GM19463 (cell line): Measurements from ENCODE around the gene CAMK2G.
A peak's percentile ranks its signal among the peaks of the same experiment; 100 is the strongest.
"Not testable (repeated sequence)": the region's sequence is repeated elsewhere in the genome, so short reads cannot be mapped to it uniquely, and the experiment has no call there.

Experiments
- ATAC-seq: cut with Tn5 transposase; IDR thresholded peaks from one replicate; pipeline ENCODE4 v1.9.1; 2021; ENCODE audit warnings: mild to moderate bottlenecking, moderate library complexity; ENCODE audit not compliant: unreplicated experiment

Gene CAMK2G

GRCh38 chr10:73797324-73798025 is 76.9 kb downstream of the CAMK2G start:
- no peak for ATAC-seq

GRCh38 chr10:73796766-73797165 is 77.6 kb downstream of the CAMK2G start:
- no peak for ATAC-seq

GRCh38 chr10:73796035-73796434 is 78.3 kb downstream of the CAMK2G start:
- not testable (repeated sequence) for ATAC-seq

GRCh38 chr10:73795491-73795890 is 78.9 kb downstream of the CAMK2G start:
- ATAC-seq = not testable (repeated sequence)

- no peak for ATAC-seq
These were observed 80.9 kb downstream of the CAMK2G start for GRCh38 chr10:73793456-73793855.

GRCh38 chr10:73791871-73792400 is 82.4 kb downstream of the CAMK2G start:
- no peak for ATAC-seq

- no peak for ATAC-seq
These were observed 83.3 kb downstream of the CAMK2G start for GRCh38 chr10:73790886-73791625.

GRCh38 chr10:73789659-73790055 is 84.7 kb downstream of the CAMK2G start:
- no peak for ATAC-seq

GRCh38 chr10:73788864-73789658 is 85.3 kb downstream of the CAMK2G start:
- ATAC-seq = no peak

GRCh38 chr10:73787031-73787800 is 87.1 kb downstream of the CAMK2G start:
- not testable (repeated sequence) for ATAC-seq

- no peak for ATAC-seq
These were observed 87.9 kb downstream of the CAMK2G start for GRCh38 chr10:73786512-73786885.

GRCh38 chr10:73785721-73786511 is 88.4 kb downstream of the CAMK2G start:
- ATAC-seq = no peak

- ATAC-seq = peak; percentile 75
These were observed 89.1 kb downstream of the CAMK2G start, which contains the start of gene ZSWIM8 for GRCh38 chr10:73785211-73785720. Gene ZSWIM8 (plus strand): TSS chr10:73785606. CDS start chr10:73785879, 273 bp downstream.

GRCh38 chr10:73782749-73783085 is 91.6 kb downstream of the CAMK2G start:
- ATAC-seq = no peak

GRCh38 chr10:73781879-73782748 is 92.2 kb downstream of the CAMK2G start, which contains the start of gene CHCHD1:
Gene CHCHD1 (plus strand): TSS chr10:73782048. CDS start chr10:73782076, 28 bp downstream.
- ATAC-seq = peak; percentile 57

- ATAC-seq = no peak
These were observed 92.8 kb downstream of the CAMK2G start for GRCh38 chr10:73781548-73781878.

GRCh38 chr10:73780966-73781365 is 93.4 kb downstream of the CAMK2G start:
- ATAC-seq = no peak

- no peak for ATAC-seq
These were observed 94.1 kb downstream of the CAMK2G start for GRCh38 chr10:73780301-73780700.
